Limb (tissue), 2 donors: Measurements from ENCODE around the gene NAT8.
"Not testable (repeated sequence)": the region's sequence is repeated elsewhere in the genome, so short reads cannot be mapped to it uniquely, and the experiment has no call there.

Source experiments
- DNase-seq, 2 donors: peaks; one replicate each; pipeline ENCODE4 v3.0.0-alpha.2; 2016; ENCODE audit errors: extremely low spot score in 2 of 2

The NAT8 gene

GRCh38 chr2:73636977-73637376 is 5.2 kb downstream of the NAT8 start:
- not testable (repeated sequence) for DNase-seq

GRCh38 chr2:73630662-73631266 is 11.5 kb downstream of the NAT8 start:
- DNase-seq, result not testable (repeated sequence)

GRCh38 chr2:73628493-73628892 is 13.7 kb downstream of the NAT8 start:
- DNase-seq, result not testable (repeated sequence)

GRCh38 chr2:73626237-73626636 is 16.0 kb downstream of the NAT8 start:
- DNase-seq, result not testable (repeated sequence)

GRCh38 chr2:73624625-73625024 is 17.6 kb downstream of the NAT8 start:
- not testable (repeated sequence) for DNase-seq

- not testable (repeated sequence) for DNase-seq
Observed at GRCh38 chr2:73624036-73624435, 18.2 kb downstream of the NAT8 start.

- DNase-seq, result not testable (repeated sequence)
Observed at GRCh38 chr2:73619925-73620324, 22.3 kb downstream of the NAT8 start.

- no peak for DNase-seq
Observed at GRCh38 chr2:73614997-73615396, 27.2 kb downstream of the NAT8 start.

- DNase-seq, result no peak
Observed at GRCh38 chr2:73614105-73614504, 28.1 kb downstream of the NAT8 start.

GRCh38 chr2:73611867-73612266 is 30.4 kb downstream of the NAT8 start:
- DNase-seq, result no peak

- DNase-seq, result no peak
Observed at GRCh38 chr2:73611193-73611592, 31.0 kb downstream of the NAT8 start.

GRCh38 chr2:73610111-73610510 is 32.1 kb downstream of the NAT8 start:
- no peak for DNase-seq

- not testable (repeated sequence) for DNase-seq
Observed at GRCh38 chr2:73604589-73604988, 37.6 kb downstream of the NAT8 start.

GRCh38 chr2:73603099-73603588 is 39.1 kb downstream of the NAT8 start:
- DNase-seq, result not testable (repeated sequence)

- DNase-seq, result no peak
Observed at GRCh38 chr2:73601780-73602179, 40.4 kb downstream of the NAT8 start.

GRCh38 chr2:73594251-73594650 is 48.0 kb downstream of the NAT8 start:
- DNase-seq, result no peak

GRCh38 chr2:73593680-73594079 is 48.5 kb downstream of the NAT8 start:
- no peak for DNase-seq
